Hindlimb muscle (tissue), 1 donor: Measurements from ENCODE around the gene CEACAM18. TPM values are rescaled to one million over a fixed set of nuclear protein-coding genes. Genes with fewer than 3 reads are reported as not detected.
"Not testable (repeated sequence)": the region's sequence is repeated elsewhere in the genome, so short reads cannot be mapped to it uniquely, and the experiment has no call there.

ENCODE experiments used
- DNase-seq: peaks from one replicate; pipeline ENCODE4 v3.0.0-alpha.2; 2013
- polyA plus RNA-seq: library from polyadenylated mRNA; unstranded; fragments of 120-200 nt; gene quantifications from one replicate; pipeline ENCODE4 v1.2.1, GENCODE V29; 2013; ENCODE audit not compliant: insufficient read length

The CEACAM18 gene
- polyA plus RNA-seq, 1 donor = not detected

DNA sequence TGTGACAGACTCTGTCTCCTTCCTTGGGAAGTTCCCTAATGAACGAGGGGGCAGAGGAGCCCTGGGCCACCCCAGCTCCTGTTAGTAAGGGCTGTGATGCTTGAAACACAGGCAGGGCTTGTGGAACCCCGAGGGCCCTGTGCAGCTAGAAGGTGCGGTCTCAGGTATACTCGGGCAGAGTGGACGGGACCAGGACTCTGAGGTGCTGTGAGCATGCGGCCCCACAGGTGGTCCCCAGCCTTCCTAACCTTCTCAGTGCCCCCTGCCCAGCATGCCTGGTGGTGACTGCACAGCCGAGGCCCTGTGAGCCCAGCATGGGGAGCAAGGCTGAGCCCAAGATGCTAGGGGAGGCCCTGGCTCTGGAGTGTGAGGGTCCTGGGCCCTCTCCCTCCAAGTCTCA, 16.1 kb upstream of the CEACAM18 start:
- no peak for DNase-seq

DNA sequence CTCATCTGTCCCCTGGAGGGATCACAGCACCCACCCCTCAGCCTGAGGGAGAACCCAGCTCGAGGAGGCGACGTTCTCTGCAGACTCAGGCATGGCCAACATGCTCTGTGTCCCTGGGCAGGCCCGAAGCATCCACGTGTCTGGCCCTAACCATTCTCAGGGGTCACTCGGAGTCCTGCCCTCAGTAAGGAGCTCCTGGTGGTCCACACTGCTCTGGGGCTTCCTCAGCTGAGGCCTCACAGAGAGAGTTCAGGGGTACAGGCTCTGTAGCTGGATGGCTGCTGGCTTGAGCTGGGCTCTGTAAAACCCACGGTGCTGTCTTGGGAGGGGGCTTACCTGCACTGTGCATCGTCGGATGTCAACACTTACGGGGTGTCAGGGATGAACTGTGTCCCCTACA, 15.7 kb upstream of the CEACAM18 start:
- DNase-seq = no peak

DNA sequence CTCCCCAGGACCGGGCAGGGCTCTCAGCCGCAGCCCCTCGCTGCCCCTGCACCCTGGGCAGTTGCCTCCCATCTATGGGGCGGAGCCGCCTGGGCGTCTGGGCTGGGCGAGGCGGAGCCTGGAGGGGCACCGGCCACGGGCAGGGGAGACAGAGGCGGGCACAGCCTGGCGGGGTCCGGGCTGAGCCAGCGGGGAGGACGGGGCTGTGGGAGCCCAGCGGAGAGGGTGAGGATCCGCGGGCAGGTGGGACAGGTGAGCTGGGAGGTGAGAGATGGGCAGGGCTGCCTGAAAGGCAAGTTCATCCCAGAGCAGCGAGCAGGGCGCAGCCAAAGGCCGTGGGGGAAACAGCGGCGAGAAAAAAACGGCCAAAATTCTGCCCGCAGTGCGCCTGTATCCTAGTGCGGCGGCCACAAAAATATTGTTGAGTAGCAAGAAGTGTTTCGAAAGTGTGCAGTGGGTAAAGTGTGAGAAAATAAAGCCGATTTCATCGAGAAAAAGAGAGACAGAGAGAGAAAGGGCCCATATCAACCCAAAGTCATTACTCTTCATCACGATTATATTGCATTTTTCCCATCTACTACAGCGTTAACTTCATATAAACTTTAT, 14.3 kb upstream of the CEACAM18 start:
- not testable (repeated sequence) for DNase-seq

DNA sequence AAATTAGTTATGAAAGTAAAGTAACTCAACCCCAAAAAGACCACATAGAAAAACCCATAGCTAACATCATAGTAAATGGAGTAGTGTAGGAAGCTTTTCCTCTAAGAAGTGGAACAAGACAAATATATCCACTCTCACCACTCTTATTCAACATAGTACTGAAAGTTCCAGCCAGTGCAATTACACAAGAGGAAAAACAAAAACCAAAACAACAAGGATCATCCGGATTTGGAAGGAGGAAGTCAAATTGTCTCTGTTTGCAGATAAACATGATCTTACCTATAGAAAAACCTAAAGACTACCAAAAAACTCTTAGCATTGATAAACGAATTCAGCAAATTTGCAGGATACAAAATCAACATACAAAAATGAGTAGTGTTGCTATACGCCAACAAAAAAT, 11.6 kb upstream of the CEACAM18 start:
- no peak for DNase-seq

DNA sequence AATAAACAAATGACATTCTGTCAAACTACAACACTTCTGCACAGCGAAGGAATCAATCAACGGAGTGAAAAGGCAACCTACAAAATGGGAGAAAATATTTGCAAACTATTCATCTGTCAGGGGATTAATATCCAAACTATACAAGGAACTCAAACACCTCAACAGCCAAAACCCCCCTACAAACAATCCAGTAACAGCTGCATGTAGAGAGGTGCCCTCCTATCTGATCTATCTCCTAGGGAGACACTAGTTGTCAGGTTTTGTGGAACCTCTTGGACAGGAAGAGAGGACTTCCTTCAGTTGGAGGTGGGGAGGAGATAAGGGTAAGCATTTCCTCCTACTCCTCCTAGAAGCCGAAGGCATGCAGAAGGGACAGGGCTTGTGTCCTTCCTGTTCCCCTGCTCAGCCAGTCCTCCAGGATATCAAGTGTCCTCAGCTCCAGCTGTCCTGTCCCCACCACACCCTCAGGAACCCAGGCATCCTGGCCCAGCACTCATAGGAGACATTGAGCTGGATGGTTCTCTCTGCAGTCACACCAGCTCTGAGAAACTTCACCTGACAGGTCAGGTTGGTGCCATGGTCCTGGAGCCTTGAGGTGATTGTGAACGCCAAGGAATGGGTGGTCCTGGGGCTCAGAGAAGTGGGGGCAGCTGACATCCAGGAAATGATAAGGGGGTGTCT, 10.3 kb upstream of the CEACAM18 start:
- DNase-seq = no peak

DNA sequence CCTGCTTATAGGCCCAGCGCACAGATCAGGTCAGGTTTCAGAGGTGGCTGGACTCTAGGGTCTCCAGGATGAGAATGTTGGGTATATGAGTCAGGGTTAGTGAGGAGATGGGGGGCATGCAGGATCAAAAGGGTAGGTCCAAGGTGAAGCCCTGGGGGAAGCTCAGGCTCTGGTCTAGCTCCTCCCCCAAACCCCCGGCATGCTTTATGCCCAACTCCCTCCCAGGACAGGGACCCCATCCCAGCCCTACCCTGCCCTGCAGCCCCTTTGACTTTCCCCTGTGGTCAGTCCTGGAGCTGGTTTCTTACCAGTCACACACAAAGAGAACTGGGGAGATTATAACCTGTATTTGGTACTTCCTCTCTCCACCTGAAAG, 9.8 kb upstream of the CEACAM18 start:
- no peak for DNase-seq

DNA sequence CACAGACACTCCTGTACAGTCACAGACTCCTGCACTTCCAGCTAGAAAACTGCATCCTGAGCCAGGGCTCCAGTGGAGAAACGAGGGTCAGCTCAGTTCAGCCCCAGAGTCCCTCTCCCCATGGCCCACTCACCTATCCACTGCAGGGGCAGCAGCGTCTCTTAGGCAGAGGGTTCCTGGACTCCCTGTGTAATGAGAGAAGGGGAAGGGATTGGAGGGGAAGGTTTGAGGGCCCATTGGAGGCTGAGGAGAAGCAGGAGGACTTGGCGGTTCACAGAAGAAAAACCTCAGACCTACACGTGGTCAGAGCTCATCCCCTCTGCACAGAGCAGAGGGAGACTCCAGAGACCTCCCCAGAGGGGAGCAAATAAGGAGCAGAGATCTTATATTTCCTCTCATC, 9.2 kb upstream of the CEACAM18 start:
- no peak for DNase-seq

DNA sequence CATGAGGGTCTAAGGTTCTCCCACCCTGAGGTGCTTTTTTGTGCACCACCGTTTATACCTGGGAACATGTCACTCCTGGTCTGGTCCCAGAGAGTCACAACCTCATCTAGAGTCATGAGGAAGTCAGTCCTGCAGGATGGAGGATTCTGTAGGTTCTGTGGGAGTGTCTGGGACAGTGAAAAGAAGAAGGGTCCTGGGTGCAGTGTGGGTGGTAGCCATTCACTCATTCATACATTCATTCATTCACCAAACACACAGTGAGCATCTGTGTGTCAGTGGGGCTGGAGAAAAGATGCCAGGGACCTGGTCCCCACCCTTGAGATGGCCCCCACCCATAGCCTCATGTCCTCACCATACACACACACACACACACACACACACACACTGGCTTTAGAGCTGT, 8.7 kb upstream of the CEACAM18 start:
- no peak for DNase-seq

DNA sequence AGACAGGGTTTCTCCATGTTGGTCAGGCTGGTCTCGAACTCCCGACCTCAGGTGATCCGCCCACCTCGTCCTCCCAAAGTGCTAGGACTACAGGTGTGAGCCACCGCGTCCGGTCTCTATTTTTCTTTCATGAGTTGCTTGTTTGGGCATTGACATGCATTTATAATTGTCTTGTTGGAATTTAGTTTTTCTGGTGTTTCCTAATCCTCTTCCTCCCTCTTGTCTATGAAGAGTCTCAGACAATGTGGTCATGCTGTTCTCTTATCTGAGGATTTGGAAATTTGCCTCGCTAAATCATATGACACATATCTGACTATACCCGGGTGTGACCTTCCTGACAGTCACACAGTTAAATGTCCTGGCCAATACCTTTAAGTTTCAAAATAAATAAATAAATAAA, 7.4 kb upstream of the CEACAM18 start:
- no peak for DNase-seq

DNA sequence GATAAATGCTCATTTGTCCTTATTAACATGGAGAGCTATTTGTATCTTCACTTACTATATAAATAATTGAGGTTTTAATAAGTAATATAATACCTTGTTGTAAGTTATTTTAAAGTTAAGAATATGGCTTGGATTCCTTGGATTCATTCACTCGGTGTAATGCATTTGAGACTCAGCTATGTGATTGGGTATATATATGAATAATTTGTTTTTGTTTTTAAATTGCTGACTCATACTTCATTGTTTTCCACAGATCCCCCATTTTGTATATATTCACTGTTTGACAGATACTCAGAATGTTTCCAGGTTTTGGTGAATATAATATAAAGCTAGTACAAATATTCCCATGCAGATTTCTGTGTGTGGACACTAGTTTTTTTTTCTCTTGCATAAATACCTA, 6.8 kb upstream of the CEACAM18 start:
- no peak for DNase-seq

DNA sequence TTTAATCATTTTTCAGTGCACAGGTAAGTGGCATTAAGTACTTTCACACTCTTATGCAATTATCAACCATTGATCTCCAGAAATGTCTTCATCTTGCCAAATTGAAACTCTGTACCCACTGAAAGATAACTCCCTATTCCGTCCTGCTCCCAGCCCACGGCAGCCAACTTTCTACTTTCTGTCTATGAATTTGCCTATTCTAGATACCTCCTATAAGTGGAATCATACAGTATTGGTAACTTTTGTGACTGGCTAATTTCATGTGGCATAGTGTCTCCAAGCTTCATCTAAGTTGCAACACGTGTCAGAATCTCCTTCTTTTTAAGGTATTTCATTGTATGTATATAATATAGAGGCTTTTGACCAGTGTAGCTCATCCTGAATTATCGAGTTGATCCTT, 5.7 kb upstream of the CEACAM18 start:
- DNase-seq = no peak

DNA sequence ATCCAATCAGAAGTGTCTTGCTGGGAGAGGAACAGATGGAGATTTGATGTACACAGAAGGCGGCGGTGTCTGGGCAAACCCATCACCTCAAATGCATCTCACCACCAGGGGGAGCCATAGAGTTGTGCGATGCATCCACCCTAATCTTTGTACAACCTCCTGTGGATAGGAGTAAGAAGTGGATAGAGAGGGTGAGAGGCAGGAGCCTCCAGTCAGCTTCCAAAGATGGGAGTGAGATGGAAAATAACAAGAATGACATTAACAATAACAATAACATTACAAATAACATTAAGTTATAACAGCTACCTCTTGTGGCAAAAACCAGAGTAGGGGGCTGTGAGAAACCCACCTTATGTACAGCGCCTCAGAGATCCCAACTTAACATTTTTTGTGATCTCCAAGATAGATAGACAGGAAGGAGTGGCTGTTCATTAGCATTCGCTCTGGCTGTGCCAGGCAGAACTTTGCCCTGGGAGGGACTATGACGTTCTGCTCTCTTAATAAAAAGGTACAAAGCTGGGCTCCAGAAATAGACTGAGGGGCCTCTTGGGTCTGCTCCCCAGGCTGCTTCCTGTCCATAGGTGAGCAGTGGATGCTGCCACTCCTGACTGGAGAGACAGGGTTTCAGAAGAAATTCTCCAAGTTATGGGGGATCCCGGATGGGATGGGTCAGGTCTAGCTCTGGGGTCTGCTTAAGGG, 5.2 kb upstream of the CEACAM18 start:
- DNase-seq = peak; percentile 45

DNA sequence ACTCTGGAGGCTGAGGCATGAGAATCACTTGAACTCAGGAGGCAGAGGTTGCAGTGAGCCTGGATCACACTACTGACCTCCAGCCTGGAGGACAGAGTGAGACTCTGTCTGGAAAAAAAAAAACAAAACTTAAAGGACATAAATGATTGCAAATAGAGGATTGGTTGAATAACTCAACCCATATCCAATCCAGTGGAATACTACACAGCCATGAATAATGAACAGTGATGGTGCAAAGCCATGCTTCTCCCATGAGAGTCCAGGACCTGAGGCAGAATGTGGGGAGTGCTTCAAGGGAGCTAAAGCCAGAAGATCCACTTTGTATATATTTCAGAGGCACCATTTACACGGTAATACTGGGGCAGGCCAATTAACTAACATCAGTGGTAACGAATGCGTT, 2.2 kb upstream of the CEACAM18 start:
- DNase-seq = no peak

DNA sequence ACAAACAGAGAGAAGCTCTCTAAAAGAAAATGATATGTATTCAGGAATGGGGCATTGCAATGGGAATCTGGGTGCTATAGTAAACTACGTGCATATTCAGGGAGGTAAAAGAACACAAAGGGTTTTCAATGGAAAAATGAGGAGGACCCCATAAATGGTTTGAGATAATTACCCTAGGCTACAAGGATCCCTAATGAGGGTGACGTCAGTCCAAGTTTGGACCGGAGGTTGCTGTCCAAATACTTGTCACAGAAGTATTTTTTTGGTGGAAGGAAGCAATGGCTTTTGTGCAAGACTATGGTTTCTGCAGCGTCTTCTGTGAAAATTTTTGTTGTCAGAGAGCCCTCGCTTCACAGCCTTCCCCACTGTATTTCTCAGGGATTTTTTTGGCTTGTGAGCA, 995 bp upstream of the CEACAM18 start:
- DNase-seq = no peak

DNA sequence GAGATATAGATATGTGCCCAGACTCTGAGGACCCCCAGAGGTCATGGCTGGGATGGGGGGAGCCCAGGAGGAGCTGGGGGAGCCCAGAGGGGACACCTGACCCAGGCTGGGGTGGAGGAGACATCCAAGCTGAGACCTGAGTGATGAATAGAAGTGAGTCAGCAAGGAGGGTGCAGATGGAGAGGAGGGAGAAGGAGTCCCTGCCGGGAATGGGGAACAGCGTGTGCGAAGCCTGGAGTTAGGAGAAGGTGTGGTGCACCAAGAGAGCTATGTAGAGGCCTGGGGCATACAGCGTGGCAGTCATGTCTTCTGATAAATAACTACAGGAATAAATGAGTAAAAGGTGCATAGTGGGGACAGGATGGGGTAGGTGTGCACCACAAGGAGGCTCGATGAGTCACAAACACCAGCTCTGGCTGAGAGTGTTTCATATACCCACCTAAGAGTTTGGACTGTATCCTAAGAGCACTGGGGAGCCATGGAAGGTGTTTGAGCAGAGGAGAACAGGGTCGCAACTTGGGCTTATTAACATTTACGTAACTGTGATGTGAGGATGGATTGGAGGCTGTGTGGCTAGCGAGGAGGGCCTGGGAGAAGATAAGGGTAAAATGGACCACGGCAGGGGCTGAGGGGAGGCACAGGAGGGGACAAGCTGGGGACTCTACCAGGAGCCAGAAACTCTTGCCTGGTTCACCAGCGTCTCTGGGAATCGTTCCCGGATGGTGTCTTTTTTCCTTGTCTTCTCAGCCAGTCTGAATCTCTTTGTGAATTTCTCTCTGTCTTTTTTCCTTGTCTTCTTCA, 1.4 kb downstream of the CEACAM18 start:
- DNase-seq = no peak

DNA sequence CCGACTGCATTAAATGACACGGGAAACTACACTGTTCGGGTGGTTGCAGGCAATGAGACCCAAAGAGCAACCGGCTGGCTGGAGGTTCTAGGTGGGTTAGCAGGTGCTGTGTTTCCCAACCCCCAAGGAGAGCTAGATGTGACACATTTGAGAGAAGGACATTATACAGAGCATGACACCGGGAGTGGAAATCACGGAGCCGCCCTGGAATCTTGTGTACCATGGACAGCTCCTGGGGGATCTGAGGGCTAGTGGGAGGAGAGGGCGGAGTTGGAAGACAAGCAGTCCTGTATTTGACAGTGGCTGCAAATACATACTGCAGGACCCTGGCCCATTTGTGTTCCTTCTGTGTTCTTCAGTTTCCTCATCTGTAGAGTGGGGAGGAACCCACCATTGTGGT, 2.3 kb downstream of the CEACAM18 start:
- DNase-seq = peak; percentile 12

DNA sequence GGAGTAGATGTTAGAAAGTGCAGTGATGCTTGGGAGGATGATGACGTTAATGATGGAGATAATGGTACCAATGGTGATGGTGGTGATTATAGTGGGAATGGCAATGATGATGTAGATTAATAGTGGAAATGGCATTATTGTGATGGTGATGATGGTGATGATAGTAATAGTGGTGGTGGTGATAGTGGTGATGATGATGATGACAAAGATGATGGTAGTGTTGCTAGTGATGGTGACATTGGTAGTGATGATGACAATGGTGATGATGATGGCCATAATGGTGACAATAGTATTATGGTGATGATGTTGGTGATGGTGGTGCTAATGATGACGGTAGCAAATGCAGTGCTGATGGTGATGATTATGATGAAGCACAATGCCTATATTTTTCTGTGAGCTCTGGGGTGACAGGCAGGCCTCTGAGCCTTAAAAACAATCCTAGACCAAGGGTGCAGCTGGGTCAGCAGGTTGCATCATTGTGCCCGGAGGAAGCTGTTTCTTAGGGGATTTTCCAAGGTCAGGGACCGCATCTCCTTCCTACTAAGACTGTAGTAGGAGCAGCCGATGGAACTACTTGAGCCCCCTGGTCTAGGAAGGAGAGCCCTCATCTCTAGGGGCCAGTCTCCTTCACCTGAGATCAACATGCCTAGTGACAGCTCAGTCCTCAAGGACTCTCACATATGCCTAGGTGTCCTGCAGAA, 7.8 kb downstream of the CEACAM18 start:
- DNase-seq = no peak

DNA sequence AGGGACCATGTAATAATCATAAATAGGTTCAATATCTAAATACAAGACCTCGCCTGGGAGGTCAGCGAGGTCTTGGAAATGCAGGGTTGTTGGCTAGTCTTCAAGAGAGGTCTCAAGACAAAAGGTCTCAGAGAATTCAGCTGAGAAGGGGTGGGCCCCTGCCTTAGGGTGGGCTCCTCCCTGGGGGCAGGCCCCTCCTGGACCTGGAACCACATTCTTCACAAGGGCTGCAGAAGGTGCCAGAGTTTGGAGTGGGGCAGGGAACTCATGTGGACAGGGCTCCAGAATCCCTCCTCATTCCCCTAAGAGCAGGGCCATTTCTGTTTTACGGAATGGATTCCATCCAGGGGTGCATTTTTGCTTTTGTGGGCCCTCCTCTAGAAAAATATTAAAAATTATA, 10.2 kb downstream of the CEACAM18 start:
- DNase-seq = no peak

DNA sequence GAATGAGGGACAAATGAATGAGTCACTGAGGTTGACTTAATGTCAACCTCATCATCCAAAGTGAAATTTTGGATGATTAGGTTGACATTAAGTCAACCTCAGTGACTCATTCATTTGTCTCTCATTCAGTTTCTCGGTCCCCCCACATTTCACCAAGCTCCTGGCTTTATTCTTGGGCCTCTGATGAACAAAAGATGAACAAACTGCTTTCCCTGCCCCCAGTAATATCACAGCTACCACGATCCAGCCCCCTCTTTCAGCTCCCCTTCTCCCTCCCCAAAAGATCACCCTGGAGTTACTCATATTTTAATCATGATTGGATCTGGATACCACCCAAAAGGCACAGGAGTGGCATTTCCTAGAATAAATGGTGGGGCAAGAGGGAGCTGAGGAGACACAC, 10.8 kb downstream of the CEACAM18 start:
- DNase-seq = no peak

DNA sequence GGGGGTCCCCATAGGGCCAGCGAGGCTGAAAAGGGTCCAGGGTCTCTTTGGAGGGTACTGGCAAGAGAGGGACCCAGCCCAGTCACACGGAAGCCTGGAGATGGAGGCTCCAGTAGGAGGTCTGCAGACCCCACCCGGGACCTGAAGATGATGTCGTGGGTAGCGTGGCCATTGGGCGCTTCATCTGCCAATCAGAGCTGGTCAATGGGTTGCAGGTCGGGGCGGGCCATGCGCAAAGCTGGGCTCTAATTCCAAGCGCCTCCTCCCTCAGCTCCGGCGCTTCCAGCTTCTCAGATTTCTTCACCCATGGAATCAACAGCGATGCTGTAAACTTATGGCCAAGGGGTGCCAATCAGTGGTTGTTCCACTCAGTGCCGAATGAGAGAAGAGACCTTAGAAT, 12.3 kb downstream of the CEACAM18 start:
- no peak for DNase-seq

DNA sequence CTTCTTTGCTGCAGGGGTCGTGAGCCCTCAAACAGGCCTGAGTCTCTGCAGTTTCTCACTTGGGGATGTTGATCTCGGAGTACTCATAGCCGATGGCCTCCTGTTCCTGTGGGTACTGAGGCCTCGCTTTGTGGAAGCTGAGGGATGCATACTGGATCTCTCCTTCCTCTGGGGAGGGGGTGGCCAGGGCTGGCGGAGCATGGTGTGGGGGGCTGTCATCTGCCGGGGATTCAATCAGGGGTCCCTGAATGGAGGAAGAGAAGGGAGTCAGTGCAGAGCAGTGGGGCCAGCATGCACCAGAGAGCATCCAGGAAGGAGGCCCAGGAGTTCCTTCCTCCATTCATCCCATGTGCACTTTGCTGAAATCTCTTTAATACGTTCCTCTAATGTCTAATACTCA, 13.2 kb downstream of the CEACAM18 start:
- no peak for DNase-seq

DNA sequence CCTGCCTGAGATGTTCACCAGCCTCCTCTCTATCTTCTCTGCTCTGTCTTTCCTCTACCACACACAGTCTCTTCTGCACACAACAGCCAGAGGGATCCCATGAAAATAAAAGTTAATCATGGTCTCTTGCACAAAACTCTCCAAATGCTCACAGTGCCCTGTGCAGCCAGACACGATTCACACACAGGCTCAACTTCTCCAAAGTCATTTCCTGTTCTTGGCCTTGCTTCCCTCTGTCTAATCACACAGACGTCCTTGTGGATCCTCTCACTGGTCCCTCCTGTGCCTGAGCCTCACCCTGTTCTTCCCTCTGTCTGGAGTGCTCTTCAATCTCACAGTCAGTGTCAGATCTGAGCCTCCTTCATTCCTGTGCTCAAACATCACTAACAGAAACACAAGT, 15.4 kb downstream of the CEACAM18 start:
- DNase-seq = no peak

DNA sequence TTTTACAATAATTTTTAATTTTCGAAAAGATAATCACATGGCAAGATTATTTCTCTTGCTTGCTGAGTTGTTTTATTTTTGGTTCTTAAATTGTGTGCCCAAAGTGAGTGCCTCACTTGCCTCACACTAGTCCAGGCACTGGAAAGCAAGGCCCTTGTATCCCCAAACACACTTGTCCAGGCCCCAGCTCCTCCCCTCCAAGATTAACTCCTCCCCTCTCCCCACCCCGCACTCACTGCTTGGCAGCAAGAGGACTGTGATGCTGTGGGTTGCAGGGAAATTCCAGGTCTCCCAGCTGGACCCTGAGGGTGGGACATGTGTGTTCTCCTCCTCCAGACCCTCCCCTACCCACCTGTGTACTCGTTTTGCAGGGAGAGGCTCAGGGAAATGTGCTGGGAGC, 19.3 kb downstream of the CEACAM18 start:
- no peak for DNase-seq
